Mesenchymal stem cell (in vitro differentiated cells and primary cell): ENCODE results near the gene CPNE5.
A peak's percentile ranks its signal among the peaks of the same experiment; 100 is the strongest.

Experiments
- DNase-seq: peaks from one replicate; pipeline ENCODE4 v3.0.0-alpha.2; 2013
- H2AFZ ChIP-seq: one replicate; pipeline ENCODE4 v1.6.1; 2013; ENCODE audit warnings: low read depth, mild to moderate bottlenecking, control low read depth, inconsistent platforms, low read length, moderate library complexity
- H2AK5ac ChIP-seq: 2 replicates; pipeline ENCODE4 v1.6.1; 2013; ENCODE audit warnings: low read length, moderate library complexity, mild to moderate bottlenecking, inconsistent platforms; ENCODE audit not compliant: severe bottlenecking
- H2BK120ac ChIP-seq: one replicate; pipeline ENCODE4 v1.6.1; 2013; ENCODE audit warnings: low read depth, mild to moderate bottlenecking, inconsistent platforms, low read length, moderate library complexity
- H2BK12ac ChIP-seq, 2 experiments: one replicate each; pipeline ENCODE4 v1.6.1; 2013; ENCODE audit warnings: inconsistent platforms in 2 of 2, low read length in 2 of 2, mild to moderate bottlenecking in 2 of 2, moderate library complexity in 2 of 2, control low read depth in 1 of 2
- H2BK15ac ChIP-seq: one replicate; pipeline ENCODE4 v1.6.1; 2013; ENCODE audit warnings: mild to moderate bottlenecking, low read depth, inconsistent platforms; ENCODE audit not compliant: poor library complexity, severe bottlenecking
- H2BK5ac ChIP-seq: 2 replicates; pipeline ENCODE4 v1.6.1; 2013; ENCODE audit warnings: low read depth, mild to moderate bottlenecking, low read length, control low read depth, inconsistent platforms; ENCODE audit not compliant: poor library complexity, severe bottlenecking
- H3K14ac ChIP-seq, 2 experiments: one replicate each; pipeline ENCODE4 v1.6.1; 2013; ENCODE audit warnings: inconsistent platforms in 2 of 2, low read length in 2 of 2, control low read depth in 1 of 2, mild to moderate bottlenecking in 1 of 2, moderate library complexity in 1 of 2
- H3K18ac ChIP-seq, 2 experiments: one replicate each; pipeline ENCODE4 v1.6.1; 2013; ENCODE audit warnings: inconsistent platforms in 2 of 2, low read length in 2 of 2, control low read depth in 1 of 2, low read depth in 1 of 2, mild to moderate bottlenecking in 1 of 2
- H3K23ac ChIP-seq, 2 experiments: one replicate each; pipeline ENCODE4 v1.6.1; 2013; ENCODE audit warnings: inconsistent platforms in 2 of 2, low read length in 2 of 2, mild to moderate bottlenecking in 2 of 2, moderate library complexity in 2 of 2, control low read depth in 1 of 2
- H3K27ac ChIP-seq: 2 replicates; pipeline ENCODE4 v1.5.1; 2013; ENCODE audit warnings: mild to moderate bottlenecking, moderate library complexity, low read length, control low read depth, inconsistent platforms; ENCODE audit not compliant: poor library complexity, severe bottlenecking
- H3K27me3 ChIP-seq, 2 experiments: 2 replicates each; pipeline versions ENCODE4 v1.6.1 to v1.7.0; 2013; ENCODE audit warnings: low read length in 2 of 2, mild to moderate bottlenecking in 2 of 2, moderate library complexity in 2 of 2, control low read depth in 1 of 2, inconsistent platforms in 1 of 2; ENCODE audit not compliant: control insufficient read depth in 1 of 2, insufficient read depth in 1 of 2
- H3K36me3 ChIP-seq, 2 experiments: 2 replicates each; pipeline versions ENCODE4 v1.6.1 to v1.7.0; 2013; ENCODE audit warnings: low read length in 2 of 2, control low read depth in 1 of 2, inconsistent platforms in 1 of 2, low read depth in 1 of 2, mild to moderate bottlenecking in 1 of 2; ENCODE audit not compliant: insufficient read depth in 2 of 2, control insufficient read depth in 1 of 2
- H3K4ac ChIP-seq, 2 experiments: one replicate each; pipeline ENCODE4 v1.6.1; 2013; ENCODE audit warnings: inconsistent platforms in 2 of 2, low read length in 2 of 2, mild to moderate bottlenecking in 2 of 2, moderate library complexity in 2 of 2, control low read depth in 1 of 2, low read depth in 1 of 2
- H3K4me1 ChIP-seq: 2 replicates; pipeline ENCODE4 v1.6.1; 2013; ENCODE audit warnings: low read depth, low read length, control low read depth; ENCODE audit not compliant: control insufficient read depth, insufficient read depth
- H3K4me2 ChIP-seq: 2 replicates; pipeline ENCODE4 v1.6.1; 2013; ENCODE audit warnings: low read length, mild to moderate bottlenecking, inconsistent platforms; ENCODE audit not compliant: poor library complexity, severe bottlenecking
- H3K4me3 ChIP-seq, 2 experiments: 2 replicates each; pipeline versions ENCODE4 v1.5.1 to v1.7.0; 2013; ENCODE audit warnings: low read length in 2 of 2, mild to moderate bottlenecking in 2 of 2, control low read depth in 1 of 2, low read depth in 1 of 2; ENCODE audit not compliant: insufficient read depth in 1 of 2
- H3K79me1 ChIP-seq: replicated peaks from 2 replicates; pipeline ENCODE4 v1.6.1; 2013; ENCODE audit warnings: mild to moderate bottlenecking, control low read depth, low read length, inconsistent platforms; ENCODE audit not compliant: poor library complexity, severe bottlenecking
- H3K9ac ChIP-seq: 2 replicates; pipeline ENCODE4 v1.7.0; 2013; ENCODE audit warnings: mild to moderate bottlenecking, low read length, moderate library complexity
- H3K9me3 ChIP-seq: 2 replicates; pipeline ENCODE4 v1.7.0; 2013; ENCODE audit warnings: mild to moderate bottlenecking, low read length; ENCODE audit not compliant: control insufficient read depth
- H4K8ac ChIP-seq: one replicate; pipeline ENCODE4 v1.6.1; 2013; ENCODE audit warnings: inconsistent platforms, mild to moderate bottlenecking, low read length, moderate library complexity
- H4K91ac ChIP-seq: one replicate; pipeline ENCODE4 v1.6.1; 2013; ENCODE audit warnings: mild to moderate bottlenecking, low read length, inconsistent platforms
- WGBS: methylation state at CpG from one replicate; pipeline ENCODE4 v1.1.7; 2013; ENCODE audit warnings: mixed read lengths; 5-methylcytosine and 5-hydroxymethylcytosine counted together

CPNE5 gene

GRCh38 chr6:36827261-36828079 lies 11.8 kb downstream of the CPNE5 start:
- Histone ChIP-seq H2BK5ac (no peak overlapping the region), H2AFZ (no peak overlapping the region), H3K4ac (peak overlapping the region in 1 of 2 experiments; percentile 35), H2BK15ac (peak overlapping the region; percentile 60), H3K79me1 (no peaks in the 10 kb centered on the region), H3K36me3 (no peaks in the 10 kb centered on the region), H4K8ac (peak overlapping the region; percentile 35), H3K14ac (peak overlapping the region in 1 of 2 experiments; percentile 44), H2BK12ac (peak overlapping the region; percentile 49 to 87), H3K9ac (no peak overlapping the region), H3K27me3 (peaks cover 0 to 74% of the 10 kb centered on the region in 2 experiments), H3K4me3 (no peak overlapping the region), H2BK120ac (no peak overlapping the region), H3K4me1 (peaks cover 14% of the 10 kb centered on the region), H3K23ac (peak overlapping the region in 1 of 2 experiments; percentile 28), H4K91ac (peak overlapping the region; percentile 25), H3K27ac (no peak overlapping the region), H3K18ac (peak overlapping the region; percentile 23 to 67), H3K9me3 (peaks cover 1% of the 10 kb centered on the region), H3K4me2 (no peak overlapping the region), H2AK5ac (no peak overlapping the region)
- peak; percentile 87 for DNase-seq
- WGBS: 62% methylated on average over 18 of the region's 19 CpGs

GRCh38 chr6:36826520-36827227 lies 12.6 kb downstream of the CPNE5 start:
- Histone ChIP-seq H3K14ac (peak overlapping the region in 1 of 2 experiments; percentile 44), H2BK12ac (peak overlapping the region in 1 of 2 experiments; percentile 87), H2BK5ac (no peak overlapping the region), H3K79me1 (no peaks in the 10 kb centered on the region), H3K4ac (peak overlapping the region in 1 of 2 experiments; percentile 35), H2AK5ac (no peak overlapping the region), H3K9me3 (no peaks in the 10 kb centered on the region), H3K9ac (no peak overlapping the region), H3K27ac (no peak overlapping the region), H3K27me3 (peaks cover 0 to 78% of the 10 kb centered on the region in 2 experiments), H3K36me3 (no peaks in the 10 kb centered on the region), H3K4me2 (no peak overlapping the region), H4K8ac (no peak overlapping the region), H2BK15ac (no peak overlapping the region), H2AFZ (no peak overlapping the region), H2BK120ac (no peak overlapping the region), H3K18ac (peak overlapping the region; percentile 1 to 67), H4K91ac (no peak overlapping the region), H3K4me1 (peaks cover 14% of the 10 kb centered on the region), H3K23ac (peak overlapping the region in 1 of 2 experiments; percentile 28), H3K4me3 (no peak overlapping the region)
- DNase-seq: peak; percentile 24
- 88% methylated on average over 19 of the region's 19 CpGs for WGBS

GRCh38 chr6:36825994-36826393 lies 13.2 kb downstream of the CPNE5 start:
- H4K91ac ChIP-seq: no peak overlapping the region
- H2BK5ac ChIP-seq: no peak overlapping the region
- H3K4me3 ChIP-seq: no peak overlapping the region
- H2AK5ac ChIP-seq: no peak overlapping the region
- peaks cover 0 to 77% of the 10 kb centered on the region in 2 experiments for H3K27me3 ChIP-seq
- no peak overlapping the region for H2AFZ ChIP-seq
- H3K27ac ChIP-seq: no peak overlapping the region
- H3K9me3 ChIP-seq: no peaks in the 10 kb centered on the region
- no peak overlapping the region for H3K4me2 ChIP-seq
- DNase-seq: peak; percentile 13
- H3K79me1 ChIP-seq: no peaks in the 10 kb centered on the region
- no peak overlapping the region for H3K4ac ChIP-seq
- H2BK15ac ChIP-seq: no peak overlapping the region
- H2BK120ac ChIP-seq: no peak overlapping the region
- peaks cover 18% of the 10 kb centered on the region for H3K4me1 ChIP-seq
- no peak overlapping the region for H2BK12ac ChIP-seq
- H3K14ac ChIP-seq: no peak overlapping the region
- no peak overlapping the region for H4K8ac ChIP-seq
- H3K36me3 ChIP-seq: no peaks in the 10 kb centered on the region
- H3K23ac ChIP-seq: no peak overlapping the region
- no peak overlapping the region for H3K18ac ChIP-seq
- no peak overlapping the region for H3K9ac ChIP-seq
- over 99% methylated on average over 8 of the region's 8 CpGs for WGBS

GRCh38 chr6:36825452-36825851 lies 13.8 kb downstream of the CPNE5 start:
- H3K9ac ChIP-seq: no peak overlapping the region
- WGBS: 68% methylated on average over 6 of the region's 6 CpGs
- H3K4me3 ChIP-seq: no peak overlapping the region
- no peak for DNase-seq
- H3K27ac ChIP-seq: no peak overlapping the region
- H3K18ac ChIP-seq: peak overlapping the region in 1 of 2 experiments; percentile 37
- no peaks in the 10 kb centered on the region for H3K79me1 ChIP-seq
- H2BK5ac ChIP-seq: no peak overlapping the region
- H3K4me2 ChIP-seq: no peak overlapping the region
- no peak overlapping the region for H3K14ac ChIP-seq
- H2BK120ac ChIP-seq: no peak overlapping the region
- no peaks in the 10 kb centered on the region for H3K9me3 ChIP-seq
- no peak overlapping the region for H4K8ac ChIP-seq
- H2AFZ ChIP-seq: no peak overlapping the region
- H3K27me3 ChIP-seq: peaks cover 0 to 73% of the 10 kb centered on the region in 2 experiments
- no peak overlapping the region for H2AK5ac ChIP-seq
- H3K36me3 ChIP-seq: no peaks in the 10 kb centered on the region
- H4K91ac ChIP-seq: no peak overlapping the region
- no peak overlapping the region for H2BK15ac ChIP-seq
- no peak overlapping the region for H3K23ac ChIP-seq
- peaks cover 19% of the 10 kb centered on the region for H3K4me1 ChIP-seq
- H2BK12ac ChIP-seq: peak overlapping the region in 1 of 2 experiments; percentile 6
- H3K4ac ChIP-seq: no peak overlapping the region
